ENCODE results near the gene ABCA8.

Gene ABCA8

GRCh38 chr17:68870976-68871375, 84.2 kb downstream of the ABCA8 start:
- DNase-seq (ENCODE audit: low read depth in 3 of 3): no peak

DNA sequence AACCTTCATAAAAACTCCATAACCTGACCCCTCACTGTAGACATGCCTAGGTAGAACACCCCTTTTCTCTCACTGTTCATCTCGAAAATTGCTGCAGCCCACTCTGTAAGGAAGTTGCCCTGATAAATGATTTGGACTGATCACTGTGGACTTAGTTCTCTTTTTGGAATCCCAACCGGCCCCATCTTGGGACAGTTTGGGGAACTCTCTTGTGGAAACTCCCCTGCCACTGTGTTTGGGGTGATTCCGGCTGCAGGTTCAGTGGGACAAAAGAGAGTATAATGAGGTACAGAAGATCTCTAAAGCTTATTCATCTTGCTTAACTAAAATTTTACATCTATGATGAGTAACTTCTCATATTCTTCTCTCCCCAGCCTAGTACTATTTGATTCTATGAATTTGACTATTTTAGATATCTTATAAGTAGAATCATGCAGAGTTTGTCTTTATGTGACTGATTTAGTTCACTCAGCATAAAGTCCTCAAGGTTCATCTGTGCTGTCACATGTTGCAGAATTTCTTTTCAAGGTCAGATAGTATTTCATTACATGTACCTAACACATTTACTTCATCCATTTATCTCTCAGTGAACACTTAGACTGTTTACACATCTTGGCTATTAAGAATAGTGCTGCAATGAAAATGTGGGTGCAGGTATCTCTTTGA, 84.9 kb downstream of the ABCA8 start:
- DNase-seq (ENCODE audit: low read depth in 3 of 3): no peak

DNA sequence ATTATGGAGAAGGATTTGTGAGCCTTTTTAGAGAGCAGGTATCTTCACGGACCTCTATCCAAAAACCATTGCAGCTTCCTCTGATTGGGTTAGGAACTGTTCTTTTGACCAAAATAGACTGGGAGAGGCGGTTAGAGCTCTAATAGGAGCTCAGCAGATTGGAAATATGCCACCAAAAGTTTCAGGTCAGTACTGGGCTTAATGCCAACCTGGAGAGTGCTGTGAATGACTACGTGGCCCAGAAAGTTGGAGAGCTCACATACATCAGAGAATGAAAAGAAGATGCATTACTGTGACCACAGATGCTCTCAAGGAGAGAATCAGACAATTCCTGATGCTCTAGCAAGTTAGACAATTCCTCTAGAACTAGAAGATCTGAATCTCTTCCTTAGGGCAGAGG, 86.5 kb downstream of the ABCA8 start:
- no peak for DNase-seq (ENCODE audit: low read depth in 3 of 3)

DNA sequence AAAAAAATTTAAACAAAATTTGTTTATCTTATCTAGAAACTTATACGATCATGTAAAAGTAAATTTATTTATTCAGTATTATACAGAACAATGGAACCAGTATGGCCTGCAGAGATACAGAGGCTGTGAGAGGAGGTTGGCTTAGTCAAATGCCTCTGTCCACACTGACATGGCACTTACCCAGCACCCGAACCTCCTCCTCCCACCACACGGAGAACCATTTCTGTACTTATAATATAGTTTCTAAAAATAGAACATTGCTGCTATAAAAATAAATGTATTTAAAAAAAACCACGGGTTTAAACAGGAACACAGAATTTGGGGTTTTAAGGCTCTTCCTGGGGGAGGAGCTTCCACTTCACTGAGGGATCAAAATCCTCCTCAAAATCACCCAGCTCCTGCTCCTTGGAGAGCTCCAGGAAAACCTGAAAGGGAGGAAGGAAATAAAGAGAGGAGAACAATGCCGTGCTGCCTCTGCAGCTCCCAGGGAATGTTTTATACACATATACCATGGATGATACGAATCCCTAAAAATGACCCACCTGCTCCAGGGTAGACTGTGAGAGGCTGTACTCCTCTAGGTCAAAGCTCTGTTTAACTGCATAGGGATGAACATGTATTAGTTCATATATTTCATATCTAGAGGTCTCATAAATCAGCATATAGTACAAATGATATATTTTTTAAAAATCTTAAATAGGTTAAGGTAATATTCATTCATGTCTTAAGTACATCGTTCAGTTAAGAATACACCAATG, 87.3 kb downstream of the ABCA8 start:
- no peak for DNase-seq (ENCODE audit: low read depth in 3 of 3)

- no peak for DNase-seq (ENCODE audit: low read depth in 3 of 3)
These were observed 89.6 kb downstream of the ABCA8 start for GRCh38 chr17:68865584-68865983.

DNA sequence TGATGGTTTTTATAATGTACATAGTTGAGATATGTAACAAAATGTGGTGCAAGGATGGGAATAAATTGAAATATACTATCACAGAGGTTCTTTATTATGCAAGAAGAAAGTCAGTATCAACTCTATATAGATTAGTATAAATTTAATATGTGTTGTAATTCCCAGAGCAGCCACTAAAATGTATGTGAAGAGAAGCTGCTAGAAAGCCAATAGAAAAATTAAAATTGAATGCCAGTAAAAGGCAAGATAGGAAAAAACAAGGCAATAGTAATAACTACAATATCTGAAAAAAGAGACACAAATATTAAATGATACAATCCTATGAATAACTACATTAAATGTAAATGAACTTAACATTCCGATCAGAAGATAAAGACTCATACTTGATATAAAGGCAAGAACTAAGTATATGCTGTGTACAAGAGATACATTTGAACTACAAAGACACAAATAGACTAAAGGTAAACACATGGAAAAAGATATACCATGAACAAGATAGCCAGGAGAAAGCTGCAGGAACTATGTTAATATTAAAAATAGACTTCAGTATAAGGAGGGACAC, 92.0 kb downstream of the ABCA8 start:
- no peak for DNase-seq (ENCODE audit: low read depth in 3 of 3)

DNA sequence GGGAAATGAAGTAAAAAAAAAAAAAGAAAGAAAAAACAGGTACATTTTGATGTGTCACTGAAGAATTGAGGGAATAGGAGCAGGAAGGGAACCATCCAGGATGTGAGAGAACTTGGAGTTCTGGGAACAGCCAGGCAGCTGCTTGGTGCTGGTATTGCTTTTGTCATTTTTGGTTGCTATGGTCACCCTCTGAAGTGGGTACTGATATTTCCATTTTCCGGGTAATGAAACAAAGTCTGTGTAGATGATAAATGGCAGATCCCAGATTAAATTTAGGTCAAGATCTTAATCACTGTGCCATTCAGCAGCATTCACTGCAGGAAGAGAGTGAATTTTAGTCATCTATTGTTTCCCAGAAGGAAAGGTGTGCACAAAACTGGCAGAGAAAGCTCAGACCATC, 93.6 kb downstream of the ABCA8 start:
- no peak for DNase-seq (ENCODE audit: low read depth in 3 of 3)

GRCh38 chr17:68860941-68861340, 94.3 kb downstream of the ABCA8 start:
- no peak for DNase-seq (ENCODE audit: low read depth in 3 of 3)

GRCh38 chr17:68854452-68854851, 100.7 kb downstream of the ABCA8 start:
- DNase-seq (ENCODE audit: low read depth in 3 of 3): no peak

DNA sequence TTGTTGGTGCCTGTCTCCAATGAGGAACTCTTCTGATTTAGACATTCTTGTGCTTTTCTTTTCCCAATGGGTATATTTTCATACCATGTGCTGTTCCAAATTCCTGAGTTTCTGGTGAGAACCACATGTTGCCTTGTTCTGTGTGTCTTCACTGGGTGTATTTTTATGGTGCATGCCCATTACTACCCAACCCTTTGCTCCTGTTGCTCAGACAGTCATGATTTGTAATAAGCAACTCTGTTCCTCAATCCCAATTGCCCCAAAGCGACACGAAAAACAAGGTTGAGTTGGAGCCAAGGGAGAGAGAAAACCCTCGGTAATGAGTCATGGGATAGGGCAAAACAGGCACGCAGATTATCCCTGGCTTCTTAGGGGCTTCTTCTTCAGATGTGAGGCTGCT, 101.8 kb downstream of the ABCA8 start:
- no peak for DNase-seq (ENCODE audit: low read depth in 3 of 3)

DNA sequence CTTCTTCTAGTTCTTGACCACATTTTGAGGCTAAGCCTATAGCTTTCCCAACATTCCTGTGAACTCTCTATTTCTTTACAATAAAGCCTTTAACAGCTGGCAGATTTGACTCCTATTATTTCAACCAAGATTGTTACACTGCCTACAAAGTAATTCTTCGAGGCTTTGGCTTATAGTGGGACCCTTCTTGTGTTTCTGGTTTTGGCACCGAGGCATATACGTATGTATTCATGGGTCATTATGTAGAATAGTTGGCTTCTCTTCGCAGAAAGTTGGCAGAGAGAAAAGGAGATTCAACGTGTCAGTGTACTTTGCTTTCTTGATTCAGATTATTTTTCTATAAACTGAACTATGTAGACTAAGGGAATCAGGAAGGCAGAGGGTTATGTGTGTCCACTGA, 102.2 kb downstream of the ABCA8 start:
- no peak for DNase-seq (ENCODE audit: low read depth in 3 of 3)

GRCh38 chr17:68851890-68852289, 103.3 kb downstream of the ABCA8 start:
- DNase-seq (ENCODE audit: low read depth in 3 of 3): no peak

DNA sequence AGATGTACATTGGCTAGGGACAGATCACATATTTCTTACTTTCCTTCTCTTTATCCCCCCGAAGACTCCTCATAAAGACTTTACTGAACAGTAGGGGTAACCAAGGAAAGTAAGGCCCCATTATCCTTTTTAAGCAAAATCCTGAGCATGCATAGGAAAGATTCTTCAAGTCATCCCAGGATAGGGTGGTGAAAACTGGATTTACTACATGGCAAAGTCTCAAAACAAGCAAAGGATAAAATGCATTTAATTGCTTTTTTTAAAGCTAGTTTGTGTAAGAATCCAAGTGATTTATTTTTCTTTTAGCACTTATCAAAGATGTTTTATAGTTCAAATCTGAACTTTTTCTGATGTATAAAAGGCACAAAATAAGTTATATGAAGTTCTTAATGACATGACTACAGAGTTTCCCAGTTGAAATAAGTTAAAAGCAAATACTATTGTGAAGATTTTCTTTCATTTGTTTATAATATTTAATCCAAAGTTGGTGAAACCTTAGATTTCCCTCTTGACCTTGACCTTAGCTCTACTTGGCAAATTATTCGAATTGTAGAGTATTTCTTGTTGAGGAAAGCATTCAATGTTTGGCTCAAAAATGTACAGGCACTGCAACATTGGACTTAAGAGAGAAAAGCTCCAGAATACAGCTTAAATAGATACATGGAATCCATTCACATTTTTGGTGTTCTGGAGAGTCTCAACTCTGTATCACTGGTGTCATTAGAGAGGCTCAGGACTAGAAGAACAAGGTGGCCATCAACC, 104.3 kb downstream of the ABCA8 start:
- DNase-seq (ENCODE audit: low read depth in 3 of 3): no peak

DNA sequence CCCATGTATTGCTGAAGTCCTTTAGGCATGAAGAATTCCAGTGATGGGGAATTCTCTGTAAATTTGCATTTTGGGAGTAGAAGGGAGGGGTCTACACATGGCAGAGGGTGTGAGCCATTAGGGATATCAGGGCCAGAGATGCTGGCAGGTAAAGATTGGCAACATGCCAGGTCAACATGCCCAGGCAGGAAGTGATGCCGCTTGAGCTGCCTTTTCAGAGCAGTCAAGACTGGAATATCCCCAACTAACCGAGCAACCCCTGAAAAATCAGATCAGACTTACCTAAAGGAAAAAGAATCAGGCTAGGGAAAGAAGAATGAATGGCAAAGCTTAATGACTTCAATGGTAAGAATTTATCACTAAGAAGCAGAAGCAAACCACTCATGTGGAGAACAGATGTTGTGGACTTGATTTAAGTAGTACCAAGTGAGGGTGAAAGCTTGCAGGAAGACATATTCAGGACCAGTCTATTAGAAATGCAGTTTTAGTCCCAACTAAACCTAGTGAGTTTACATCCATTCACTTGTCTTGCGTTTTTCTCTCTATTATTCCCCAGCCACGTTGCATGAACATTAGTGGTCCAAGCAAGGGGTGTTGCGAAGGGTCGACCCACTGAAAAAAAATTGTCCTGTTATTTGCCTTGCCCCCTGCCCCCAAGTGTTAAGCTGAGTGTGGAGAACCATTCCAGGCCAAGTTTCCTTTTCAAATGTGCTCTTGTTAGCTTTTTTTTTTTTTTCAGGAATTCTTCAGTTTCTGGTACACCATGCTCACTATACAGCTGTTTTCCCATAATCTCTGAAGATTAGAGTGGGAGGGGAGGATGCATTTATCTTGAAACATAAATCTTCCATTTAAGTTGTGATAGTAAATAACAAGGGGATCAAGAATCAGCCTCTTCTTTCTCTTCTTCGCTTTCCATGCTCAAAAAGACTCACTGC, 105.2 kb downstream of the ABCA8 start:
- DNase-seq (ENCODE audit: low read depth in 3 of 3): no peak

DNA sequence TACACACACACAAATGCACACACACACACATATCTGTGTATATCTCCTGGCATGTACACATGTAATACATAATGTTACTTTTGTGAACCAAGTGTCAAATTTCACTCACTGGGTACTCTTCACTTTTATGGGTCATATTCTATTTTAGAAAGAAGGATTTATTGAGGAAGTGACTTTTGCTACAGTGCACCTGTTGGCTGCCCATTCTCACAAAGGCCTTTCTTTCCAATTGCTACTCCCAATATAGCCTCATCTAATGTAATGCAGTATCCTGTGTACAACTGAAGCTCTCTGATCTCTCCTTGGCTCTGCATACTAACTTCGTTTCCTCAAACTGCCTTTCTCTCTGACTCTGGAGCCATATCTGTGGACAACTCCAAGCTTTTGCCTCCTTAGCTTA, 107.5 kb downstream of the ABCA8 start:
- DNase-seq (ENCODE audit: low read depth in 3 of 3): no peak

DNA sequence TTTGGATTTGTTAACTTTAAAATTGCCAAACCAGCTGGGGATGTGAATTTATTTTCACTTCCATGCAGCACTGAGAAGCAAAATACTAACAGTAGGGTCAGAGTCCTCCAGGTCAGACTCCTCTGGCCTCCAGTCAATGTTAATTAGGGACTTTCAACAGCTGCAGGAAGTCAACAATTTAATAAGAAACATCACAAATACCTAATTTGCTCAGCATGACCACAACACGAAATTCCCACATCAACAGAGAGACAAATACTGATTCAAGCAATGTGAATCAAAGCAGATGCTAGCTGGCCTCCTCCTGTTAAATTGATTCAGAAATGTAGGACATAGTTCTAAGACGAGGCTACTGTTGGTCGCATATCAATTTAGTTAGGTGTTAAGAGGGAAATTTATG, 111.7 kb downstream of the ABCA8 start:
- DNase-seq (ENCODE audit: low read depth in 3 of 3): no peak

DNA sequence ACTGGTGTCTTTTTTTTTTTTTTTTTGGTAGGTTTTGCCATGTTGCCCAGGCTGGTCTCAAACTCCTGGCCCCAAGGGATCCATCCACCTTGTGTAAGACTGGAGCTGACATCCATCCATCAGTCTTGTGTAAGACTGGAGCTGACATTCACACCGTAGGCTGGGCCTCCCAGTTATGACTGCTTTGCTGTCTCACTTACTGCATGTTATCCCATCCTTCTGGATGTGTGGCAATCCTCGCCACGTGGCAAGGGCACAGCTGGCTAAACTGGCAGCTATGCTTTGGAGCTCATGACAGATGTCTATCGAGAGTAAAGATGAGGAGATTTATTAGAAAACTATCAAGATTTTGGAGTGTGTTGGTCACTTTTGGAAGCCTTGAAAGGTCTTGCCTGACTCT, 115.1 kb downstream of the ABCA8 start:
- DNase-seq (ENCODE audit: low read depth in 3 of 3): no peak

DNA sequence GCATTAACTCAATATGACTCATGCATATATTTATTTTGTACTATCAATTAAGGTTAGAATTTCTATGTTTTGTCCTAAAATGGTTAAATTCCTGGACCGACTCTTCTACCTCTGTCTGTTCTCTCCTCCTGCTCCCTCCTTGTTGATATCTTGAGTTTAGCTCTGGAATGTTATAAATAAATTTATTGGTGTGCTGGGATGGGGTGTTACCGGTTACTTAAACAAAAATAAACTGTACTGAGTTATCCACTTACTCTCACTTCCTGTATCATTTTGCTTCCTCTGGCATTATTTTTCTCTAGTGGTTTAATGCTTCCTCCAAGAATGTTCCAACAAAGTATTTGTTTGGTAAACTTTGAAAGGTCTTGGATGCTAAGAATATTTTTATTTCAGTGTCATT, 120.1 kb downstream of the ABCA8 start:
- no peak for DNase-seq (ENCODE audit: low read depth in 3 of 3)

GRCh38 chr17:68834328-68834836, 120.8 kb downstream of the ABCA8 start:
- DNase-seq (ENCODE audit: low read depth in 3 of 3): no peak

GRCh38 chr17:68832109-68832802, 122.9 kb downstream of the ABCA8 start:
- no peak for DNase-seq (ENCODE audit: low read depth in 3 of 3)

DNA sequence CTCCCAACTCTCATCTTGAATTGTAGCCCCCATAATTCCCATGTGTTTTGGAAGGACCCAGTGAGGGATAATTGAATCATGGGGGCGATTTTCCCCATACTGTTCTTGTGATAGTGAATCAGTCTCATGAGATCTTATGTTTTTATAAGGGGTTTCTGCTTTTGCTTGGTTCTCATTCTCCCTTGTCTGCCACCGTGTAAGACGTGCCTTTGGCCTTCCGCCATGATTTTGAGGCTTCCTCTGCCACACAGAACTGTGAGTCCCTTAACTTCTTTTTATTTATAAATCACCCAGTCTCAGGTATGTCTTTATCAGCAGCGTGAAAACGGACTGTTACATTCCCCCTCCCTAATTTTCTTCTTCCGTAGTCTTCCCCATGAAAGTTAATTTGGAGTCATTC, 124.0 kb downstream of the ABCA8 start:
- DNase-seq (ENCODE audit: low read depth in 3 of 3): no peak

Data from stimulated activated CD4-positive, alpha-beta T cell treated with anti-CD3 and anti-CD28 coated beads, TNF-alpha, amount 100 ng/mL, for 4 hours (primary cell).